ENCODE results near the gene PTPN23. TPM values are rescaled to one million over a fixed set of nuclear protein-coding genes. Genes with fewer than 3 reads are reported as not detected.

Gene PTPN23
- total and polyA plus RNA-seq, 3 donors from 2014 or later, result 30.5 to 141 (median 89.3) TPM

GRCh38 chr3:47399531-47400270, 18.9 kb downstream of the PTPN23 start:
- Histone ChIP-seq H3K4me1 (peaks cover 26% of the 10 kb centered on the region), H3K27ac (no peak overlapping the region), H3K27me3 (no peaks in the 10 kb centered on the region), H3K36me3 (ENCODE audit: low read depth, missing control alignments) (no peaks in the 10 kb centered on the region), H3K4me3 (no peak overlapping the region), H3K9me3 (no peaks in the 10 kb centered on the region)
- intact Hi-C loops (cut with DNase I; ENCODE audit: low total_unique reads), result no loop called here
- TF ChIP-seq CTCF (IDR thresholded peaks at IDR 0.05) (no peak), POLR2A (IDR thresholded peaks at IDR 0.05) (no peak)
- 87 to 91% methylated on average over 9 of the region's 9 CpGs for WGBS, 2 donors
- no peak for DNase-seq

- H3K36me3 ChIP-seq (ENCODE audit: low read depth, missing control alignments), result no peaks in the 10 kb centered on the region
- intact Hi-C loops (cut with DNase I; ENCODE audit: low total_unique reads), result no loop called here
Measured at GRCh38 chr3:47404431-47404876, 23.6 kb downstream of the PTPN23 start.

GRCh38 chr3:47404955-47405790, 24.4 kb downstream of the PTPN23 start:
- TF ChIP-seq POLR2A (IDR thresholded peaks at IDR 0.05), result no peak
- Histone ChIP-seq H3K4me3 (no peak overlapping the region), H3K27ac (peak overlapping the region; percentile 50 to 75), H3K27me3 (no peaks in the 10 kb centered on the region), H3K9me3 (no peaks in the 10 kb centered on the region), H3K4me1 (peaks cover 29% of the 10 kb centered on the region), H3K36me3 (ENCODE audit: low read depth, missing control alignments) (no peaks in the 10 kb centered on the region)
- WGBS, 2 donors, result 31 to 39% methylated on average over 7 to 9 of the region's 9 CpGs
- peak; percentile 86 for DNase-seq
- intact Hi-C loops (cut with DNase I; ENCODE audit: low total_unique reads), result no loop called here

More at GRCh38 chr3:47404431-47404876, 23.6 kb downstream of the PTPN23 start:
- 37 to 66% methylated on average over 3 to 12 of the region's 13 CpGs for WGBS, 2 donors
- H3K27ac ChIP-seq, result peak overlapping the region; percentile 9 to 75
- no peaks in the 10 kb centered on the region for H3K9me3 ChIP-seq
- no peaks in the 10 kb centered on the region for H3K27me3 ChIP-seq
- H3K4me3 ChIP-seq, result no peak overlapping the region
- TF ChIP-seq POLR2A (IDR thresholded peaks at IDR 0.05), result no peak
- TF ChIP-seq CTCF (IDR thresholded peaks at IDR 0.05), result no peak
- DNase-seq, result no peak
- peaks cover 29% of the 10 kb centered on the region for H3K4me1 ChIP-seq

- TF ChIP-seq POLR2A (IDR thresholded peaks at IDR 0.05) (no peak), CTCF (IDR thresholded peaks at IDR 0.05) (no peak)
- Histone ChIP-seq H3K9me3 (no peaks in the 10 kb centered on the region), H3K4me1 (peaks cover 29% of the 10 kb centered on the region), H3K4me3 (no peak overlapping the region), H3K27ac (peak overlapping the region; percentile 50 to 75), H3K36me3 (ENCODE audit: low read depth, missing control alignments) (no peaks in the 10 kb centered on the region), H3K27me3 (no peaks in the 10 kb centered on the region)
- intact Hi-C loops (cut with DNase I; ENCODE audit: low total_unique reads), result no loop called here
- no peak for DNase-seq
- 84 to 93% methylated on average over 15 to 30 of the region's 31 CpGs for WGBS, 2 donors
Measured at GRCh38 chr3:47405820-47406761, 25.3 kb downstream of the PTPN23 start.

Data from testis (tissue), 3 donors.